IPS-18a (cell line): ENCODE results near the gene SPG7.

Source experiments
- H3K27ac ChIP-seq: one replicate; pipeline ENCODE4 v1.5.1; 2013; ENCODE audit warnings: low read length
- H3K27me3 ChIP-seq: one replicate; pipeline ENCODE4 v1.6.1; 2013; ENCODE audit warnings: mild to moderate bottlenecking, low read length; ENCODE audit not compliant: control insufficient read depth, insufficient read depth
- H3K36me3 ChIP-seq: one replicate; pipeline ENCODE4 v1.6.1; 2013; ENCODE audit warnings: low read depth, low read length; ENCODE audit not compliant: control insufficient read depth
- H3K4me1 ChIP-seq: one replicate; pipeline ENCODE4 v1.6.1; 2013; ENCODE audit warnings: low read depth, low read length; ENCODE audit not compliant: control insufficient read depth
- H3K4me3 ChIP-seq: one replicate; pipeline ENCODE4 v1.5.1; 2013; ENCODE audit warnings: low read length
- H3K9ac ChIP-seq: one replicate; pipeline ENCODE4 v1.6.1; 2013; ENCODE audit warnings: mild to moderate bottlenecking, low read length, moderate library complexity
- H3K9me3 ChIP-seq: one replicate; pipeline ENCODE4 v1.6.1; 2013; ENCODE audit warnings: low read depth, low read length; ENCODE audit not compliant: control insufficient read depth

The SPG7 gene

DNA sequence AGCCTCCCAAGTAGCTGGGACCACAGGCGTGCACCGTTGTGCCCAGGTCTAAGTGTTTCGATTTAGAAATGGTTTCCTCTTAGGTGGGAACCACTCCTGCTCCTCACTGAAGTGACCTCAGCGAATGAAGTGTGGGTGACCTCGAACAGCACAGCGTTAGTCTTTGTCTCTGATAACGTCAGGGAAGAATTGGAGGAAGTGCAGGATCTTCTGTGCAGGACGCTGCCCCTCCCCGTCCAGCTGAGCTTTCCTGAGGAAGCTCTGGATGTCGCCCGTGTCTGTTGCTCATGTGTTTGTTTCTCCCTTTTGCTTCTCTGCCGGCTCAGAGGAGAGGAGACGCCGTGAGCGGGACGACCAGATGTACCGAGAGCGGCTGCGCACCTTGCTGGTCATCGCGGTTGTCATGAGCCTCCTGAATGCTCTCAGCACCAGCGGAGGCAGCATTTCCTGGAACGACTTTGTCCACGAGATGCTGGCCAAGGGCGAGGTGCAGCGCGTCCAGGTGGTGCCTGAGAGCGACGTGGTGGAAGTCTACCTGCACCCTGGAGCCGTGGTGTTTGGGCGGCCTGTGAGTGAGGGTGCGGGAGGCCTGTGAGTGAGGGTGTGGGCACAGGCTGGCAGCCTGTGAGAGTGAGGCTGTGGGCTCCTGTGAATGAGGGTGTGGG, 15.6 kb downstream of the SPG7 start:
- no peak overlapping the region for H3K27ac ChIP-seq
- peaks cover 5% of the 10 kb centered on the region for H3K4me1 ChIP-seq
- peaks cover 81% of the 10 kb centered on the region for H3K36me3 ChIP-seq
- no peak overlapping the region for H3K9ac ChIP-seq
- H3K27me3 ChIP-seq = no peaks in the 10 kb centered on the region
- no peak overlapping the region for H3K4me3 ChIP-seq
- no peaks in the 10 kb centered on the region for H3K9me3 ChIP-seq

DNA sequence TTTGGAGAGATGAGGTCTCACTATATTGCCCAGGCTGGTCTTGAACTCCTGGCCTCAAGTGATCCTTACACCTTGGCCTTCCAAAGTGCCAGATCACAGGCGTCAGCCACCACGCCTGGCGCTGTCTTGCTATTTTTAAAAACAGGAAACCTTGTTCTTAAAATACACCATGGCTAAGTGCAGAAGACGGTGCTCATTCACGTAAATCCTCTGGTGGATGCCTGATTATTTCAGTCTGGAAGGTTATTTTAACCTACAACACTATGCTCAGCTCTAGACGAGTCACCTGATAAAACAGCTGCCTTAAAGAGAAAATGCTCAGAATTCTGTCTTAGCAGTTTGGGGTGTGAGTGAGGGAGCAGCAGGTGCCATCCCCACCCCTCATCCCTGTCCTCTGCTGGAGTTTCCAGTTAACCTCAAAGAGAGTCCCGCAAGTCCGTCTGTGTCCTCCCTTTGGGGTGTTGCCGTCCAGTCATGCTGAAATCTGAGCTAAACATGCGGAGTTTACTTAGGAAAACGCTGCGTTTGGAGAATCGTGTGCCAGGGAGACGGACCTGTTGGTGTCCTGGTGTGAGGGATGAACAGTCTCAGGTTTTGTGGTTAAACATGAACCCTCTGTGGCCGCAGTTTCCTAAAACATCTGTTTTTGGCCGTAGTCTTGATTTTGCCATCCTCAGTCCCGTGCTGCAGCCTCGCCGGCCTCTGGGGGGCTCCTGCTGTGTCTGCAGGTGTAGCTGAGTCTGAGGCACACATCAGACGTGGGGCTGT, 17.1 kb downstream of the SPG7 start:
- H3K9me3 ChIP-seq = no peaks in the 10 kb centered on the region
- no peak overlapping the region for H3K9ac ChIP-seq
- no peaks in the 10 kb centered on the region for H3K27me3 ChIP-seq
- peaks cover 5% of the 10 kb centered on the region for H3K4me1 ChIP-seq
- H3K36me3 ChIP-seq = peaks cover 82% of the 10 kb centered on the region
- H3K4me3 ChIP-seq = no peak overlapping the region
- no peak overlapping the region for H3K27ac ChIP-seq

DNA sequence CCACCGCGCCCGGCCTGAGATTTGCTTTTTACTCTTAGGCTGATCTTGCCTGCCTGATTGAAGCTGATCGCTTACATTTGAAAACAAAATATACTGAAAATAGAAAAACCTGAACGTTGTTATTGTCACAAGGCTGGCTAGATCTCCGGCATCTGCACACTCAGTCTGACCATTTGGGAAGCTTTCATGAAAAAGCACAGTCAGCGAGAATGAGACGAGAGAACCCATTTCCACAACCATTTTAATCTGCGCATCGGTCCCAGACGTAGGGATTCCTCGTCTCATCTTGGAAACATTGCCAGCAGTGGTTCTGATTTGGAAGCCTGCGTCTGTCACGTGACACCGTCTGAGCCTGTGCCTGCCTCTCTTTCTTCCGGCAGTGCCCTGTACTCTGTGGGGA, 20.9 kb downstream of the SPG7 start:
- H3K9ac ChIP-seq = no peak overlapping the region
- H3K4me1 ChIP-seq = no peaks in the 10 kb centered on the region
- H3K27ac ChIP-seq = no peak overlapping the region
- H3K9me3 ChIP-seq = no peaks in the 10 kb centered on the region
- no peaks in the 10 kb centered on the region for H3K27me3 ChIP-seq
- peaks cover 84% of the 10 kb centered on the region for H3K36me3 ChIP-seq
- H3K4me3 ChIP-seq = no peak overlapping the region

DNA sequence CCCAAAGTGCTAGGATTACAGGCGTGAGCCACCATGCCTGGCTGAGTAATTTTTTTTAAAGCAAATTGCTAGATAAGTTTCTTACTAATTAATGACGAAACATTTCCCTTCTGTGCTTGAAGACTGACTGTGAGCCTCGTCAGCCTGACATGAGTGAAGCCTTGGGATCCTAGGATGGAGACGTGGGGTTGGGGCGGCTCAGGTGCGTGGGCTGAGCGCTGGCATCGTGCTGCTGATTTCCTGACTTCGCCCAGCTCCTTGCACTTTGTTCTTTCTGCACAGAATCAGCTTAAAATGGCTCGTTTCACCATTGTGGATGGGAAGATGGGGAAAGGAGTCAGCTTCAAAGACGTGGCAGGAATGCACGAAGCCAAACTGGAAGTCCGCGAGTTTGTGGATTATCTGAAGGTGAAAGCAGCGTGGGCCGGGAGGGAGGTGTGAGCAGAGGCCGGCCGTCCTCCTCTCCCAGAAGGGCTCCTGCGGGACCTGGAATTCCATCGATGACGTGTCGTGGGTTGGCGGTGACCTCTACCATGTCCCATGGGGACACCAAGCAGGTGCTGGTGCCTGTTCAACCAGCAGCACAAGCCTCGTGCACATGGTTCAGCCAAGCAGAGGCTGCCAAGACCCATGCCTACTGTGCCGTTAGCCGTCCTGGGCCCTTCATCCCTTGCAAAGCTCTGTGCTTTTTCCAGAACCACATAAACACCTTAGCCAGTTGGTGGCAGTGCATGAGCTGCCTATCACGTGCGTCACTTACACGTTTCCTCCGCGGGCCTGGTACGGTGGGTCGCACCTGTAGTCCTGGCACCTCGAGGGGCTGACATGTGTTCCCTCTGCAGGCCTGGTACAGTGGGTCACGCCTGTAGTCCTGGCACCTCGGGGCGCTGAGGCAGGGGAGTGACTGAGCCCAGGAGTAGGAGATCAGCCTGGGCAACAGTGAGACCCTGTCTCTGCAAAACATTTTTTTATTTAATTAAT, 22.5 kb downstream of the SPG7 start:
- Histone ChIP-seq H3K36me3 (peaks cover 83% of the 10 kb centered on the region), H3K9ac (no peak overlapping the region), H3K4me3 (no peak overlapping the region), H3K9me3 (no peaks in the 10 kb centered on the region), H3K27ac (no peak overlapping the region), H3K27me3 (no peaks in the 10 kb centered on the region), H3K4me1 (no peaks in the 10 kb centered on the region)

DNA sequence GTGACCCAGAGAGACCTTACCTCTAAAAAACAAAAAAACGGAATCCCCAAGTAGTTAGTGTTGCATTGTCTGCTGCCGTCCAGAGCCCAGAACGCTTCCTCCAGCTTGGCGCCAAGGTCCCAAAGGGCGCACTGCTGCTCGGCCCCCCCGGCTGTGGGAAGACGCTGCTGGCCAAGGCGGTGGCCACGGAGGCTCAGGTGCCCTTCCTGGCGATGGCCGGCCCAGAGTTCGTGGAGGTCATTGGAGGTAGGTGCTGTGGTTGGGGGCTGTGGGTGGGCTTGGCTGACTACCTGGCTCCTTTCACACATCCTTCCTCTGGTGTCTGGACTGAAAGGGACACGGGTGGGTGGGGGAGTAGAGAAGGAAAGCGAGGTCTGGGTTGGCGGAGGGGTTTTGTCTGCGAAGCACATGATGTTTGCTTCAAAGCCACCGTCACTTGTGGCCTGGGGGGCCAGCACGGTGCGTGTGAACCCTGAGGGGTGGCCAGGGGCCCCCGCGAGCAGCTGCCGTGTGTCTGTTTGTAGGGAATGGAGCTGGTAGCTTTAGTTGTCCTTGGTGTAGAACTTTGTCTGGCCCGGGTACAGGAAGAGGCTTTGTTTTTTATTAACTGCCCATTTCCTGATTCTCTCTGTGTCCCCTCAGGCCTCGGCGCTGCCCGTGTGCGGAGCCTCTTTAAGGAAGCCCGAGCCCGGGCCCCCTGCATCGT, 23.8 kb downstream of the SPG7 start:
- H3K4me3 ChIP-seq = no peak overlapping the region
- no peaks in the 10 kb centered on the region for H3K27me3 ChIP-seq
- H3K27ac ChIP-seq = no peak overlapping the region
- no peaks in the 10 kb centered on the region for H3K4me1 ChIP-seq
- no peak overlapping the region for H3K9ac ChIP-seq
- no peaks in the 10 kb centered on the region for H3K9me3 ChIP-seq
- H3K36me3 ChIP-seq = peaks cover 74% of the 10 kb centered on the region

DNA sequence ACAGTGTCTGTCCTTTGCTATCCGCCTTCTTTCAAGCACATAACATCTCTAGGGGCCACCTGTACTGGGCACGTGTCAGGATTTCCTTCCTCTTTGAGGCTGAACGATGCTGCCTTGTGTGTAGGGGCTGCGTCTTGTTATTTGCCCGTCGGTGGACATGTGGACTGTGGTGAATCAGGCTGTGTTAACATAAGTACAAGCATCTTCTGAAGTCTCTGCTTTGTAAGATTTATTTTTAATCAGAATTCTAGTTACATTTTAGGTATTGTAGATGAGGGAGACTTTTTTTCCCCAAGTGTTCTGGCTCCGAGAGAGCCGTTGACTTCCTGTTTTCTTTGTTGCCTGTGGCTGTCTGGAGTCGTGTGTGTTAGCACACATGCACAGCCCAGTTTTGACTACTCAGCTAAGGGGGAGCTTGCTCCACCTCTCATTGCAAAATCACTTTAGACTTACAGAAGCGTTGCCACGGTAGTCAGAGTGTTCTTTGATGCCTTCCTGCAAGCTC, 26.1 kb downstream of the SPG7 start:
- Histone ChIP-seq H3K36me3 (peaks cover 64% of the 10 kb centered on the region), H3K27ac (no peak overlapping the region), H3K4me3 (no peak overlapping the region)

DNA sequence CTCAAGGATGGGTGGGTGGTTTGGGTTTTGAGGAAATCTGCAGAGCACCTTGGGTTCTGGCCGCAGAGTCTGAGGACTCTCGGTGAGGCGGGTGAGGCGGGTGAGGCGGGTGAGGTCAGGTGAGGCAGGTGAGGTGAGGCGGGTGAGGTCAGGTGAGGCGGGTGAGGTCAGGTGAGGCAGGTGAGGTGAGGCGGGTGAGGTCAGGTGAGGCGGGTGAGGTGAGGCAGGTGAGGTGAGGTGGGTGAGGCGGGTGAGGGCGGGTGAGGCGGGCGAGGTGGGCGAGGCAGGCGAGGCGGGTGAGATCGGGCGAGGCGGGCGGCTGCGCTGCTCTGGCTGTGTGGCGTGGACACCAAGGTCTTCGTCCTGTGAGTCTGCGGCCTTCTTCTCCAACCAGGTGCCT, 28.2 kb downstream of the SPG7 start:
- Histone ChIP-seq H3K9ac (no peak overlapping the region), H3K4me1 (no peaks in the 10 kb centered on the region), H3K27ac (no peak overlapping the region), H3K9me3 (no peaks in the 10 kb centered on the region), H3K27me3 (no peaks in the 10 kb centered on the region), H3K4me3 (no peak overlapping the region), H3K36me3 (peaks cover 51% of the 10 kb centered on the region)

More for the DNA sequence above, 26.1 kb downstream of the SPG7 start:
- H3K4me1 ChIP-seq = no peaks in the 10 kb centered on the region
- no peaks in the 10 kb centered on the region for H3K9me3 ChIP-seq
- H3K27me3 ChIP-seq = no peaks in the 10 kb centered on the region
- no peak overlapping the region for H3K9ac ChIP-seq

DNA sequence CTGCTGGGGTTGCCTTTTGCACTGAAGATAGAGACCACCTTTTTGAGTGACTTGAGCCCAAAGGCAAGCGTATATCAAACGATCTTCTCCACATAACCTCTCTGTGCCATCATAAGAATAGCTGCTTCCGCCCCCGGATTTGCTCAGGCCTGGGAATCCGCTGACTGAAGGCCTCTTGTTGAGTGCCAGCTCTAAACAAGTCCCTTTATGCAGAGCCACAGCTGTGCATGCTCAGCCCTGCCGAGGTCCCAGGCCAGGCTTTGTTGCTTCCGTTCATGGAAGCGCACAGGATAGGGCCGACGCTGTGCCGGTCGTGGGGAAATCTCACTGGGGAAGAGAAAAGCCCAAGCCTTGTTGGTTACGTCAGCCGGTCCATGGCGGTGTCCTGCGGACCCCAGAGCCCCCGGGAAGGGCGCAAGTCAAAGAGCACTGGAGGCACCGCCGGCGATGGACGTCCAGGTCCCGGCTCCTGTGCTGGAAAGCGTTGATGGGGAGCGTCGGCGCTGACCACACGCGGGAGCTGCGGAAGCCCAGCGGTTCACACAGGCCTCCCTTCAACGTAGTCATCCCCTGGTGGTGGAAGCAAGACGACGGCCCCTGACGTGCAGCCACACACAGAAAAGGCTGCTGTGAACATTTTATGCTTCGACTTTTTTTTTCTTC, 28.8 kb downstream of the SPG7 start:
- H3K4me1 ChIP-seq = no peaks in the 10 kb centered on the region
- no peak overlapping the region for H3K4me3 ChIP-seq
- no peaks in the 10 kb centered on the region for H3K27me3 ChIP-seq
- no peaks in the 10 kb centered on the region for H3K9me3 ChIP-seq
- H3K9ac ChIP-seq = no peak overlapping the region
- H3K36me3 ChIP-seq = peaks cover 49% of the 10 kb centered on the region
- H3K27ac ChIP-seq = no peak overlapping the region

DNA sequence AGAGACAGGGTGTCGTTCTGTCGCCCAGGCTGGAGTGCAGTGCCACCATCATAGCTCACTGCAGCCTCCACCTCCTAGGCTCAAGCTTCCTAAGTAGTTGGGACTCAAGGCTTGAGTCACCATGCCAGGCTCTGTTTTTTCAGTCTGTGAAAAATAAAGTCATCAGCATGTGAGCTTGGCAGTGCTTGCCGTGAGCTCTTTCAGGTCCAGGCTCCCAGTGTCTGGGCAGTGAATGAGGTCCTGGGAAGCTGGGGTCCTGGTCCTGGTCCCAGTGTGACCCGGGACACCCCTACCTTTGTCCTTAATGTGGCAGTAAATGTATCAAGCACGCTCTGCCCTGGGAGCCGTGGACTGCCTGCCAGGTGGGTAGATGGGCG, 29.3 kb downstream of the SPG7 start:
- peaks cover 44% of the 10 kb centered on the region for H3K36me3 ChIP-seq
- H3K27ac ChIP-seq = no peak overlapping the region
- H3K9me3 ChIP-seq = no peaks in the 10 kb centered on the region
- H3K4me1 ChIP-seq = no peaks in the 10 kb centered on the region
- H3K4me3 ChIP-seq = no peak overlapping the region
- H3K27me3 ChIP-seq = no peaks in the 10 kb centered on the region
- H3K9ac ChIP-seq = no peak overlapping the region

DNA sequence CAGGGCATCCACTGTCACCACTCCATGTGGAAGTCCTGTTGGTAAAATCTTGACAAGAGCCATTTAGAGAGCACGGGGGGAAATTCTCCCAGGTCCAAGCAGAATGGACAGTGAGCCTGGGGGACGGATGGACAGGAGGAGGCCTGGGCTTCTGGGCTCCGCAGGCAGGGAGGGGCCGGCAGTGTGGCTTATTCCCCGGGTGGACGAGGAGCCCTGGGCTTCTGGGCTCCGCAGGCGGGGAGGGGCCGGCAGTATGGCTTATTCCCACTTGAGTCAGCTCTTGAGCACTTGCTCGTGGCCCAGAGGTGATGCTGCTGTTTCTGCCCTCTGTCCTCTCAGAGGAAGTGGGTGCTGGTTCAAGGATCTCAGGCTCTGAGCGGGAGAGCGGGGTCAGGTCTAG, 30.1 kb downstream of the SPG7 start:
- H3K4me1 ChIP-seq = no peaks in the 10 kb centered on the region
- H3K27ac ChIP-seq = no peak overlapping the region
- H3K9me3 ChIP-seq = no peaks in the 10 kb centered on the region
- no peaks in the 10 kb centered on the region for H3K27me3 ChIP-seq
- no peak overlapping the region for H3K9ac ChIP-seq
- peaks cover 38% of the 10 kb centered on the region for H3K36me3 ChIP-seq
- no peak overlapping the region for H3K4me3 ChIP-seq
